Skeletal muscle tissue (tissue), 4 donors: ENCODE data around the gene GFRA4. TPM values are rescaled to one million over a fixed set of nuclear protein-coding genes. Genes with fewer than 3 reads are reported as not detected.

Experiments used
- H3K27ac ChIP-seq: one replicate; pipeline ENCODE4 v1.7.0; 2013; ENCODE audit warnings: mild to moderate bottlenecking, low read depth, low read length, inconsistent platforms
- H3K27me3 ChIP-seq, 3 donors: one replicate each; pipeline ENCODE4 v1.7.0; 2013; ENCODE audit warnings: low read length in 3 of 3; ENCODE audit not compliant: control insufficient read depth in 3 of 3, insufficient read depth in 3 of 3
- H3K36me3 ChIP-seq, 3 donors: one replicate each; pipeline ENCODE4 v1.7.0; 2013; ENCODE audit warnings: low read length in 3 of 3; ENCODE audit not compliant: control insufficient read depth in 3 of 3, insufficient read depth in 3 of 3
- H3K4me1 ChIP-seq, 3 donors: one replicate each; pipeline ENCODE4 v1.7.0; 2013; ENCODE audit warnings: low read length in 3 of 3, mild to moderate bottlenecking in 3 of 3; ENCODE audit not compliant: control insufficient read depth in 3 of 3, insufficient read depth in 3 of 3
- H3K4me3 ChIP-seq, 3 donors: one replicate each; pipeline ENCODE4 v1.7.0; 2013; ENCODE audit warnings: low read length in 3 of 3
- H3K9ac ChIP-seq, 3 donors: one replicate each; pipeline ENCODE4 v1.7.0; 2013; ENCODE audit warnings: low read length in 3 of 3, mild to moderate bottlenecking in 3 of 3, moderate library complexity in 2 of 3, low read depth in 1 of 3
- H3K9me3 ChIP-seq, 3 donors: one replicate each; pipeline ENCODE4 v1.7.0; 2013; ENCODE audit warnings: low read length in 3 of 3; ENCODE audit not compliant: control insufficient read depth in 3 of 3
- total RNA-seq: library from RNA; depleted of rRNA; stranded (reverse); fragments of >200 nt; gene quantifications from one replicate; pipeline ENCODE4 v1.2.3, GENCODE V29; 2014
- donor health status: Osteomylitis.

The GFRA4 gene
- total RNA-seq, 1 donor from 2014 or later, result not detected

GRCh38 chr20:3696200-3696599, 33.0 kb upstream of the GFRA4 start:
- H3K27me3 ChIP-seq, result peaks cover 0 to 5% (median 5%) of the 10 kb centered on the region in 3 donors
- no peak overlapping the region for H3K9ac ChIP-seq
- H3K36me3 ChIP-seq, result peaks cover 0 to 4% (median 0%) of the 10 kb centered on the region in 3 donors
- H3K4me3 ChIP-seq, result no peak overlapping the region
- H3K4me1 ChIP-seq, result peaks cover 0 to 3% (median 2%) of the 10 kb centered on the region in 3 donors
- no peak overlapping the region for H3K27ac ChIP-seq
- H3K9me3 ChIP-seq, result peaks cover 0 to 4% (median 0%) of the 10 kb centered on the region in 3 donors

GRCh38 chr20:3694864-3695263, 31.7 kb upstream of the GFRA4 start:
- Histone ChIP-seq H3K4me1 (peaks cover 0 to 3% (median 2%) of the 10 kb centered on the region in 3 donors), H3K9me3 (peaks cover 0 to 4% (median 0%) of the 10 kb centered on the region in 3 donors), H3K27ac (no peak overlapping the region), H3K27me3 (peaks cover 0 to 5% (median 5%) of the 10 kb centered on the region in 3 donors), H3K36me3 (peaks cover 0 to 4% (median 0%) of the 10 kb centered on the region in 3 donors), H3K4me3 (no peak overlapping the region), H3K9ac (no peak overlapping the region)

- Histone ChIP-seq H3K9me3 (peaks cover 0 to 4% (median 0%) of the 10 kb centered on the region in 3 donors), H3K36me3 (peaks cover 0 to 4% (median 0%) of the 10 kb centered on the region in 3 donors)
These were observed 30.2 kb upstream of the GFRA4 start for GRCh38 chr20:3693376-3693775.

GRCh38 chr20:3692706-3693294, 29.6 kb upstream of the GFRA4 start:
- H3K27me3 ChIP-seq, result peaks cover 0 to 4% (median 1%) of the 10 kb centered on the region in 3 donors
- no peak overlapping the region for H3K9ac ChIP-seq
- no peak overlapping the region for H3K27ac ChIP-seq
- peaks cover 0 to 4% (median 0%) of the 10 kb centered on the region in 3 donors for H3K9me3 ChIP-seq
- peaks cover 0 to 4% (median 0%) of the 10 kb centered on the region in 3 donors for H3K36me3 ChIP-seq
- no peak overlapping the region for H3K4me3 ChIP-seq
- peaks cover 0 to under 1% (median 0%) of the 10 kb centered on the region in 3 donors for H3K4me1 ChIP-seq

More at GRCh38 chr20:3693376-3693775, 30.2 kb upstream of the GFRA4 start:
- no peak overlapping the region for H3K9ac ChIP-seq
- peaks cover 0 to 5% (median 5%) of the 10 kb centered on the region in 3 donors for H3K27me3 ChIP-seq
- no peak overlapping the region for H3K4me3 ChIP-seq
- H3K4me1 ChIP-seq, result no peaks in the 10 kb centered on the region
- H3K27ac ChIP-seq, result no peak overlapping the region

- Histone ChIP-seq H3K9ac (no peak overlapping the region), H3K27ac (no peak overlapping the region), H3K4me1 (peaks cover 6 to 10% (median 7%) of the 10 kb centered on the region in 3 donors), H3K36me3 (peaks cover 0 to 4% (median 0%) of the 10 kb centered on the region in 3 donors), H3K4me3 (no peak overlapping the region), H3K27me3 (no peaks in the 10 kb centered on the region), H3K9me3 (peaks cover 0 to 4% (median 0%) of the 10 kb centered on the region in 3 donors)
These were observed 28.7 kb upstream of the GFRA4 start for GRCh38 chr20:3691897-3692296.

GRCh38 chr20:3691306-3691705, 28.1 kb upstream of the GFRA4 start:
- Histone ChIP-seq H3K9ac (no peak overlapping the region), H3K4me1 (peaks cover 11 to 15% (median 12%) of the 10 kb centered on the region in 3 donors), H3K36me3 (peaks cover 0 to 4% (median 0%) of the 10 kb centered on the region in 3 donors), H3K27me3 (no peaks in the 10 kb centered on the region), H3K27ac (no peak overlapping the region), H3K9me3 (peaks cover 0 to 1% (median 0%) of the 10 kb centered on the region in 3 donors), H3K4me3 (no peak overlapping the region)

GRCh38 chr20:3690413-3690812, 27.2 kb upstream of the GFRA4 start:
- Histone ChIP-seq H3K9me3 (no peaks in the 10 kb centered on the region), H3K27ac (no peak overlapping the region), H3K4me1 (peaks cover 11 to 16% (median 13%) of the 10 kb centered on the region in 3 donors), H3K36me3 (peaks cover 0 to 4% (median 0%) of the 10 kb centered on the region in 3 donors), H3K27me3 (no peaks in the 10 kb centered on the region), H3K4me3 (no peak overlapping the region), H3K9ac (no peak overlapping the region)

GRCh38 chr20:3689978-3690377, 26.8 kb upstream of the GFRA4 start:
- H3K36me3 ChIP-seq, result peaks cover 0 to under 1% (median 0%) of the 10 kb centered on the region in 3 donors
- H3K27ac ChIP-seq, result no peak overlapping the region
- no peaks in the 10 kb centered on the region for H3K27me3 ChIP-seq
- H3K9ac ChIP-seq, result no peak overlapping the region
- no peak overlapping the region for H3K4me3 ChIP-seq
- H3K4me1 ChIP-seq, result peaks cover 11 to 16% (median 13%) of the 10 kb centered on the region in 3 donors
- H3K9me3 ChIP-seq, result no peaks in the 10 kb centered on the region

GRCh38 chr20:3687655-3688054, 24.5 kb upstream of the GFRA4 start:
- H3K4me1 ChIP-seq, result peaks cover 11 to 16% (median 13%) of the 10 kb centered on the region in 3 donors
- H3K9ac ChIP-seq, result no peak overlapping the region
- H3K36me3 ChIP-seq, result no peaks in the 10 kb centered on the region
- H3K4me3 ChIP-seq, result no peak overlapping the region
- H3K9me3 ChIP-seq, result no peaks in the 10 kb centered on the region
- peak overlapping the region; percentile 11 for H3K27ac ChIP-seq
- H3K27me3 ChIP-seq, result no peaks in the 10 kb centered on the region

GRCh38 chr20:3686867-3687321, 23.7 kb upstream of the GFRA4 start:
- no peaks in the 10 kb centered on the region for H3K36me3 ChIP-seq
- H3K27ac ChIP-seq, result peak overlapping the region; percentile 11
- H3K9me3 ChIP-seq, result no peaks in the 10 kb centered on the region
- H3K4me1 ChIP-seq, result peaks cover 11 to 20% (median 13%) of the 10 kb centered on the region in 3 donors
- peak overlapping the region in 1 of 3 donors; percentile 54 for H3K4me3 ChIP-seq
- H3K9ac ChIP-seq, result no peak overlapping the region
- peaks cover 4 to 5% (median 5%) of the 10 kb centered on the region in 3 donors for H3K27me3 ChIP-seq
